SK-N-SH (cell line): ENCODE results near the gene GHRH.

Experiments
- NFIC ChIP-seq: IDR thresholded peaks from 2 replicates; pipeline ENCODE4 v1.4.0; 2012; ENCODE audit warnings: borderline replicate concordance
- SMC3 ChIP-seq: IDR thresholded peaks from 2 replicates; pipeline ENCODE4 v1.6.1; 2012; ENCODE audit warnings: low read depth, low read length, improper control_type of control experiment
- YY1 ChIP-seq: IDR thresholded peaks from 2 replicates; pipeline ENCODE4 v1.4.0; 2012; ENCODE audit warnings: low read depth, mild to moderate bottlenecking
- TF ChIP-seq, protein P1 (sequence below): IDR thresholded peaks from 2 replicates; pipeline ENCODE4 v1.4.0; 2012; ENCODE audit warnings: low read depth
- TF ChIP-seq, protein P2 (sequence below): fragments of 200-600 bp; sonication (generic); IDR thresholded peaks from 2 replicates; pipeline ENCODE4 v1.6.1; 2017; ENCODE audit warnings: antibody characterized with exemption, mild to moderate bottlenecking, moderate library complexity

DNA sequence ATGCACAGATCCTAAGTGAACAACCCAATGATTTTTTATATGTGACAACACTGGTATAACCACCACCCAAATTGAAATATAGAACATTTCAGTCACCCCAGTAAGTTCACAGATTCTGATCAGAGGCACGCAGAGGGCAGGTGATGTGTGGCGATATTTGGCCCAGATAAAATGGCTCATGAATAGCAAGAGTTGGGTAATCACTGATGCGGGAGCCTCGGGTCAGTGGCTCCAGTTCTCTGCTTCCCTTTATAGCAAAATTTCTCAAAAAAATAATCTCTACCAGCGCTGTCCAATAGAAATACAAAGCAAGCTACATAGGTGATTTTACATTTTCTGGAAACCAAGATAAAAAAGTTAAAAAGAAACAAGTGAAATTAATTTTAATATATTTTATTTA, 14.9 kb downstream of the GHRH start:
- TF ChIP-seq SMC3 = no peak
- TF ChIP-seq, protein P1, sequence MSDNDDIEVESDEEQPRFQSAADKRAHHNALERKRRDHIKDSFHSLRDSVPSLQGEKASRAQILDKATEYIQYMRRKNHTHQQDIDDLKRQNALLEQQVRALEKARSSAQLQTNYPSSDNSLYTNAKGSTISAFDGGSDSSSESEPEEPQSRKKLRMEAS = no peak
- TF ChIP-seq, protein P2, sequence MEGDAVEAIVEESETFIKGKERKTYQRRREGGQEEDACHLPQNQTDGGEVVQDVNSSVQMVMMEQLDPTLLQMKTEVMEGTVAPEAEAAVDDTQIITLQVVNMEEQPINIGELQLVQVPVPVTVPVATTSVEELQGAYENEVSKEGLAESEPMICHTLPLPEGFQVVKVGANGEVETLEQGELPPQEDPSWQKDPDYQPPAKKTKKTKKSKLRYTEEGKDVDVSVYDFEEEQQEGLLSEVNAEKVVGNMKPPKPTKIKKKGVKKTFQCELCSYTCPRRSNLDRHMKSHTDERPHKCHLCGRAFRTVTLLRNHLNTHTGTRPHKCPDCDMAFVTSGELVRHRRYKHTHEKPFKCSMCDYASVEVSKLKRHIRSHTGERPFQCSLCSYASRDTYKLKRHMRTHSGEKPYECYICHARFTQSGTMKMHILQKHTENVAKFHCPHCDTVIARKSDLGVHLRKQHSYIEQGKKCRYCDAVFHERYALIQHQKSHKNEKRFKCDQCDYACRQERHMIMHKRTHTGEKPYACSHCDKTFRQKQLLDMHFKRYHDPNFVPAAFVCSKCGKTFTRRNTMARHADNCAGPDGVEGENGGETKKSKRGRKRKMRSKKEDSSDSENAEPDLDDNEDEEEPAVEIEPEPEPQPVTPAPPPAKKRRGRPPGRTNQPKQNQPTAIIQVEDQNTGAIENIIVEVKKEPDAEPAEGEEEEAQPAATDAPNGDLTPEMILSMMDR = no peak
- TF ChIP-seq YY1 = no peak
- no peak for TF ChIP-seq NFIC
